Islet of Langerhans (tissue), 1 donor: ENCODE results near the gene IGFL2.
"Not testable (repeated sequence)": the region's sequence is repeated elsewhere in the genome, so short reads cannot be mapped to it uniquely, and the experiment has no call there.

ENCODE experiments used
- FAIRE-seq: peaks from one replicate; lab custom pipeline; 2011; peaks lifted over from hg19 to GRCh38; lab: Jason Lieb, UNC

IGFL2 gene

GRCh38 chr19:46147791-46148288, at the start of gene IGFL2:
IGFL2 (plus strand) TSS chr19:46148238; CDS start chr19:46148279, 41 bp downstream.
- FAIRE-seq: no peak

GRCh38 chr19:46100344-46100743, 47.7 kb upstream of the IGFL2 start:
- no peak for FAIRE-seq

GRCh38 chr19:46101293-46101692, 46.7 kb upstream of the IGFL2 start:
- FAIRE-seq: no peak

GRCh38 chr19:46102333-46102732, 45.7 kb upstream of the IGFL2 start:
- FAIRE-seq: not testable (repeated sequence)

- FAIRE-seq: no peak
Observed at GRCh38 chr19:46107371-46107770, 40.7 kb upstream of the IGFL2 start.

GRCh38 chr19:46109876-46110275, 38.2 kb upstream of the IGFL2 start:
- no peak for FAIRE-seq

GRCh38 chr19:46111376-46111775, 36.7 kb upstream of the IGFL2 start:
- no peak for FAIRE-seq

- no peak for FAIRE-seq
Observed at GRCh38 chr19:46112527-46112926, 35.5 kb upstream of the IGFL2 start.

GRCh38 chr19:46113726-46114125, 34.3 kb upstream of the IGFL2 start:
- no peak for FAIRE-seq

- FAIRE-seq: no peak
Observed at GRCh38 chr19:46115396-46116106, 32.5 kb upstream of the IGFL2 start.

GRCh38 chr19:46116121-46116520, 31.9 kb upstream of the IGFL2 start:
- no peak for FAIRE-seq

- no peak for FAIRE-seq
Observed at GRCh38 chr19:46118136-46118535, 29.9 kb upstream of the IGFL2 start.

GRCh38 chr19:46124638-46125115, 23.4 kb upstream of the IGFL2 start, which contains the start of gene IGFL3:
IGFL3 (minus strand) TSS chr19:46124688; CDS start chr19:46124649, 39 bp downstream.
- no peak for FAIRE-seq

- FAIRE-seq: no peak
Observed at GRCh38 chr19:46125447-46125846, 22.6 kb upstream of the IGFL2 start.

- no peak for FAIRE-seq
Observed at GRCh38 chr19:46126086-46126580, 21.9 kb upstream of the IGFL2 start.

- FAIRE-seq: no peak
Observed at GRCh38 chr19:46131485-46132143, 16.4 kb upstream of the IGFL2 start.

GRCh38 chr19:46132508-46133100, 15.4 kb upstream of the IGFL2 start:
- FAIRE-seq: no peak

GRCh38 chr19:46133101-46133627, 14.9 kb upstream of the IGFL2 start:
- FAIRE-seq: no peak

- FAIRE-seq: no peak
Observed at GRCh38 chr19:46133777-46134241, 14.2 kb upstream of the IGFL2 start.

GRCh38 chr19:46134527-46134926, 13.5 kb upstream of the IGFL2 start:
- no peak for FAIRE-seq

GRCh38 chr19:46137915-46138473, 10.0 kb upstream of the IGFL2 start:
- no peak for FAIRE-seq

GRCh38 chr19:46141421-46141820, 6.6 kb upstream of the IGFL2 start:
- FAIRE-seq: no peak
